Nephron progenitor cell (in vitro differentiated cells): Measurements from ENCODE around the gene RBMX2.
"Not testable (repeated sequence)": the region's sequence is repeated elsewhere in the genome, so short reads cannot be mapped to it uniquely, and the experiment has no call there.

Experiments
- DNase-seq: peaks from one replicate; pipeline ENCODE4 v3.0.0; 2021
- H3K27ac Mint-ChIP-seq: 2 replicates; pipeline ENCODE4 v1.8.0; 2021; ENCODE audit warnings: mild to moderate bottlenecking, moderate library complexity, mixed read lengths
- H3K27me3 Mint-ChIP-seq: 2 replicates; pipeline ENCODE4 v1.8.0; 2021; ENCODE audit warnings: mild to moderate bottlenecking, low read depth, mixed read lengths; ENCODE audit not compliant: poor library complexity
- H3K36me3 Mint-ChIP-seq: 2 replicates; pipeline ENCODE4 v1.8.0; 2021; ENCODE audit warnings: low read depth, mixed read lengths
- H3K4me1 Mint-ChIP-seq: 2 replicates; pipeline ENCODE4 v1.8.0; 2021; ENCODE audit warnings: mixed read lengths
- H3K4me3 Mint-ChIP-seq: 2 replicates; pipeline ENCODE4 v1.8.0; 2021; ENCODE audit warnings: mild to moderate bottlenecking, moderate library complexity, mixed read lengths
- H3K9me3 Mint-ChIP-seq: 2 replicates; pipeline ENCODE4 v1.8.0; 2021; ENCODE audit warnings: mild to moderate bottlenecking, moderate library complexity, mixed read lengths
- CTCF ChIP-seq: fragments of 200-600 bp; sonication (generic); IDR thresholded peaks from 2 replicates; pipeline ENCODE4 v1.5.0; 2021; ENCODE audit warnings: antibody characterized with exemption

RBMX2 gene

GRCh38 chrX:130416785-130417184 lies 15.0 kb downstream of the RBMX2 start:
- Mint-ChIP-seq H3K36me3 (peaks cover 30% of the 10 kb centered on the region), H3K9me3 (peaks cover 23% of the 10 kb centered on the region), H3K4me3 (no peak overlapping the region), H3K27ac (no peak overlapping the region), H3K4me1 (peaks cover 39% of the 10 kb centered on the region), H3K27me3 (peaks cover 4% of the 10 kb centered on the region)
- TF ChIP-seq CTCF = no peak
- no peak for DNase-seq

- no peak for DNase-seq
- H3K27me3 Mint-ChIP-seq = peaks cover 4% of the 10 kb centered on the region
- peaks cover 20% of the 10 kb centered on the region for H3K36me3 Mint-ChIP-seq
- H3K9me3 Mint-ChIP-seq = peaks cover 25% of the 10 kb centered on the region
- no peak overlapping the region for H3K27ac Mint-ChIP-seq
- TF ChIP-seq CTCF = no peak
- peaks cover 39% of the 10 kb centered on the region for H3K4me1 Mint-ChIP-seq
- H3K4me3 Mint-ChIP-seq = no peak overlapping the region
Measured at GRCh38 chrX:130418066-130418465, 16.3 kb downstream of the RBMX2 start.

- TF ChIP-seq CTCF = no peak
- Mint-ChIP-seq H3K36me3 (peaks cover 14% of the 10 kb centered on the region), H3K9me3 (peaks cover 30% of the 10 kb centered on the region), H3K4me3 (no peak overlapping the region), H3K27me3 (peaks cover 4% of the 10 kb centered on the region), H3K4me1 (peaks cover 39% of the 10 kb centered on the region), H3K27ac (peak overlapping the region; percentile 78)
- no peak for DNase-seq
Measured at GRCh38 chrX:130418740-130419139, 17.0 kb downstream of the RBMX2 start.

GRCh38 chrX:130419263-130419662 lies 17.5 kb downstream of the RBMX2 start:
- Mint-ChIP-seq H3K9me3 (peaks cover 30% of the 10 kb centered on the region), H3K36me3 (peaks cover 9% of the 10 kb centered on the region), H3K27me3 (peaks cover 4% of the 10 kb centered on the region)

GRCh38 chrX:130426531-130426930 lies 24.7 kb downstream of the RBMX2 start:
- Mint-ChIP-seq H3K4me3 (no peak overlapping the region), H3K27ac (no peak overlapping the region), H3K9me3 (peaks cover 34% of the 10 kb centered on the region), H3K4me1 (peaks cover 17% of the 10 kb centered on the region), H3K36me3 (no peaks in the 10 kb centered on the region), H3K27me3 (peaks cover 3% of the 10 kb centered on the region)
- no peak for DNase-seq
- no peak for TF ChIP-seq CTCF

More at GRCh38 chrX:130419263-130419662, 17.5 kb downstream of the RBMX2 start:
- H3K4me1 Mint-ChIP-seq = peaks cover 39% of the 10 kb centered on the region
- peak overlapping the region; percentile 39 for H3K4me3 Mint-ChIP-seq
- H3K27ac Mint-ChIP-seq = peak overlapping the region; percentile 78
- TF ChIP-seq CTCF = no peak
- peak; percentile 16 for DNase-seq

GRCh38 chrX:130429236-130429635 lies 27.4 kb downstream of the RBMX2 start:
- Mint-ChIP-seq H3K9me3 (peaks cover 22% of the 10 kb centered on the region), H3K4me1 (peaks cover 17% of the 10 kb centered on the region)
- H3K36me3 Mint-ChIP-seq, DNase-seq, H3K4me3 Mint-ChIP-seq, H3K27me3 Mint-ChIP-seq, H3K27ac Mint-ChIP-seq: not testable (repeated sequence)
